Measurements from ENCODE around the gene ZIC4.

GRCh38 chr3:147391781-147392624, 14.3 kb downstream of the ZIC4 start:
- TF ChIP-seq CTCF (IDR thresholded peaks at IDR 0.05; ENCODE audit: control extremely low read depth in 1 of 3, insufficient read depth in 1 of 3, low read depth in 1 of 3, low read length in 3 of 3) (peak in 2 of 3 experiments; percentile 53 to 61; a peak in 3 of 4 replicates), JUND (IDR thresholded peaks at IDR 0.05; ENCODE audit: low read length) (no peak)

All from H1 (cell line).